Progenitor cell of endocrine pancreas (in vitro differentiated cells): Measurements from ENCODE around the gene RAPSN. TPM values are rescaled to one million over a fixed set of nuclear protein-coding genes. Genes with fewer than 3 reads are reported as not detected.

Source experiments
- DNase-seq: peaks from one replicate; pipeline ENCODE4 v3.0.0; 2021; ENCODE audit warnings: low spot score; ENCODE audit not compliant: unreplicated experiment
- H3K27ac Mint-ChIP-seq: 2 replicates; pipeline ENCODE4 v1.8.0; 2021; ENCODE audit warnings: mild to moderate bottlenecking, moderate library complexity, mixed read lengths
- H3K27me3 Mint-ChIP-seq: 2 replicates; pipeline ENCODE4 v1.8.0; 2021; ENCODE audit warnings: mixed read lengths
- H3K36me3 Mint-ChIP-seq: 2 replicates; pipeline ENCODE4 v1.8.0; 2022; ENCODE audit warnings: mixed read lengths; ENCODE audit not compliant: insufficient read depth
- H3K4me1 Mint-ChIP-seq: 2 replicates; pipeline ENCODE4 v1.8.0; 2021; ENCODE audit warnings: low read depth, mixed read lengths
- H3K4me3 Mint-ChIP-seq: 2 replicates; pipeline ENCODE4 v1.8.0; 2021; ENCODE audit warnings: low read depth, mild to moderate bottlenecking, moderate library complexity, mixed read lengths
- H3K9me3 Mint-ChIP-seq: 2 replicates; pipeline ENCODE4 v1.8.0; 2021; ENCODE audit warnings: low read depth, mixed read lengths
- CTCF ChIP-seq: fragments of 200-600 bp; sonication (generic); IDR thresholded peaks from one replicate; pipeline ENCODE4 v1.5.0; 2021; ENCODE audit warnings: antibody characterized with exemption, mild to moderate bottlenecking; ENCODE audit not compliant: unreplicated experiment
- long read RNA-seq: library from polyadenylated mRNA; unstranded; transcript quantifications from one replicate; pipeline ENCODE4 v2.0.0, GENCODE V29; 2020
- total RNA-seq: library from RNA; stranded (reverse); gene quantifications from 2 replicates; pipeline ENCODE4 v1.2.1, GENCODE V29; 2021

Gene RAPSN
- total RNA-seq: 0.42 and 0.81 TPM in 2 replicates
- long read RNA-seq: 0 reads

- Mint-ChIP-seq H3K27me3 (no peaks in the 10 kb centered on the region), H3K36me3 (no peaks in the 10 kb centered on the region), H3K4me1 (no peaks in the 10 kb centered on the region), H3K27ac (no peak within 1 kb of the TSS), H3K4me3 (no peak within 1 kb of the TSS), H3K9me3 (no peaks in the 10 kb centered on the region)
- DNase-seq: no peak
- TF ChIP-seq CTCF: no peak
Measured at GRCh38 chr11:47448566-47449427, at the start of gene RAPSN. TSS of gene RAPSN (minus strand) at chr11:47449136. CDS start at chr11:47448964, 172 bp downstream.

- H3K4me3 Mint-ChIP-seq: no peak overlapping the region
- H3K27ac Mint-ChIP-seq: peak overlapping the region; percentile 46
- H3K27me3 Mint-ChIP-seq: no peaks in the 10 kb centered on the region
- no peaks in the 10 kb centered on the region for H3K9me3 Mint-ChIP-seq
- DNase-seq: no peak
- peaks cover 24% of the 10 kb centered on the region for H3K4me1 Mint-ChIP-seq
- peaks cover 3% of the 10 kb centered on the region for H3K36me3 Mint-ChIP-seq
- TF ChIP-seq CTCF: no peak
Measured at GRCh38 chr11:47498149-47498548, 49.2 kb upstream of the RAPSN start.

GRCh38 chr11:47496808-47497207, 47.9 kb upstream of the RAPSN start:
- peaks cover 18% of the 10 kb centered on the region for H3K4me1 Mint-ChIP-seq
- no peak for TF ChIP-seq CTCF
- H3K27ac Mint-ChIP-seq: no peak overlapping the region
- peaks cover 5% of the 10 kb centered on the region for H3K36me3 Mint-ChIP-seq
- no peaks in the 10 kb centered on the region for H3K27me3 Mint-ChIP-seq
- H3K9me3 Mint-ChIP-seq: no peaks in the 10 kb centered on the region
- DNase-seq: no peak
- H3K4me3 Mint-ChIP-seq: no peak overlapping the region

- peaks cover 14% of the 10 kb centered on the region for H3K4me1 Mint-ChIP-seq
- DNase-seq: no peak
- H3K36me3 Mint-ChIP-seq: peaks cover 5% of the 10 kb centered on the region
- H3K9me3 Mint-ChIP-seq: no peaks in the 10 kb centered on the region
- H3K4me3 Mint-ChIP-seq: no peak overlapping the region
- H3K27me3 Mint-ChIP-seq: no peaks in the 10 kb centered on the region
- no peak for TF ChIP-seq CTCF
- no peak overlapping the region for H3K27ac Mint-ChIP-seq
Measured at GRCh38 chr11:47495856-47496217, 46.9 kb upstream of the RAPSN start.

GRCh38 chr11:47495011-47495855, 46.3 kb upstream of the RAPSN start:
- Mint-ChIP-seq H3K9me3 (no peaks in the 10 kb centered on the region), H3K4me1 (peaks cover 9% of the 10 kb centered on the region), H3K36me3 (peaks cover 5% of the 10 kb centered on the region), H3K27ac (no peak overlapping the region), H3K27me3 (no peaks in the 10 kb centered on the region), H3K4me3 (no peak overlapping the region)
- TF ChIP-seq CTCF: no peak
- DNase-seq: no peak
